Hematopoietic multipotent progenitor cell (in vitro differentiated cells): ENCODE data around the gene VEGFB. TPM values are rescaled to one million over a fixed set of nuclear protein-coding genes. Genes with fewer than 3 reads are reported as not detected.

ENCODE experiments used
- DNase-seq, 3 donors: peaks; one replicate each; pipeline ENCODE4 v3.0.0-alpha.2; 2011 to 2015; ENCODE audit warnings: low read depth in 2 of 3, low spot score in 2 of 3
- total RNA-seq: library from RNA; depleted of rRNA; stranded (reverse); fragments of >200 nt; gene quantifications from one replicate; pipeline ENCODE4 v1.2.3, GENCODE V29; 2012

Gene VEGFB
- total RNA-seq, 1 donor, result 15.9 TPM

GRCh38 chr11:64230171-64230984, 4.0 kb upstream of the VEGFB start, which contains the start of gene DNAJC4:
DNAJC4 (plus strand) TSS chr11:64230548; CDS start chr11:64230855, 307 bp downstream.
- DNase-seq, result peak in 2 of 3 donors; percentile 89 to 95

DNA sequence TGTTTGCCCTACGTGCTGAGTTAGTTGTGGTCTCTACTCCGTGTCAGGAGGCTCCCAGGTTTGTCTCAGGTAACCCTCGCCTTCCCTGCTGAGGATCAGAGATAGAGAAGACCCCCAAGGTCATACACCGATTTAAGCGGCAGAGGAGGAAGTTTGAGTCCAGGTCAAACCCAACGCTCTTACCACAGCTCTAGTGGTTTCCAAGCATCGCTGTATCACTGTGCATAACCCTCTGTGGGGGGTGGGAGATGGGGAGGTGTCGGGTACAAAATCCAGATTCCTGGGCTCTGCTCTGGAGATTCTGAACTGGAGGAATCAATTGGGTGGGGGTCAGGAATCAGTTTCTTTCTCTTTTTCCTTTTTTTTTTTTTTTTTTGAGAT, 3.4 kb upstream of the VEGFB start:
- DNase-seq, result peak in 1 of 3 donors; percentile 71

- DNase-seq, result no peak
Observed at GRCh38 chr11:64231546-64231945, 2.8 kb upstream of the VEGFB start.

DNA sequence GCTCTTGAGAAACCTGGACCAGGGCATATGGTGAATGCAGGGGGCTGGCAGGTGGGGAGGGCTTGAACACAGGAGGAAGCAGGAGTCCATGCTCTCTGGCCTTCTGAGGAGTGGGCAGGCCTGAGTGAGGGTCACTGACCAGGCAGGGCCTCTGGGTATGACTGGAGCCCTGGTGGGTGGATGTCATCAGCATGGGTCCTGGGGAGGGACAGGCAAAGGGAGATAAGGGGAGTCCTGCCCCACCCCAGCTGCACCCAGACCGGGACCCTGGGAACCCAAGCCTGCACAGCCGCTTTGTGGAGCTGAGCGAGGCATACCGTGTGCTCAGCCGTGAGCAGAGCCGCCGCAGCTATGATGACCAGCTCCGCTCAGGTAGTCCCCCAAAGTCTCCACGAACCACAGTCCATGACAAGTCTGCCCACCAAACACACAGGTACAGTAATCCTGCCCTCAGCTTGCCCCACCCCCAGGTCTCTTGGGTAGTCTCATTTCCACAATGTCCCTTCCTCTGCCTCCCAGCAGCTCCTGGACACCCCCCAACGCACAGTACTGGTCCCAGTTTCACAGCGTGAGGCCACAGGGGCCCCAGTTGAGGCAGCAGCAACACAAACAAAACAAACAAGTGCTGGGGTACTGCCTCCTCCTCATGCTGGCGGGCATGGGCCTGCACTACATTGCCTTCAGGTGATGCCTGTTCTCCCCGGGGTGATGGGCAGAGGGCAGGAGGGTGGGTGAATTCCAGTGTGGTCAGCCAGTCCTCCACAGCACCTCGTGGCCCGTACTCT, 2.0 kb upstream of the VEGFB start:
- no peak for DNase-seq

GRCh38 chr11:64232967-64233315, 1.4 kb upstream of the VEGFB start:
- no peak for DNase-seq

- DNase-seq, result peak in 2 of 3 donors; percentile 55 to 63
Observed at GRCh38 chr11:64234647-64235379, 429 bp downstream of the VEGFB start.

DNA sequence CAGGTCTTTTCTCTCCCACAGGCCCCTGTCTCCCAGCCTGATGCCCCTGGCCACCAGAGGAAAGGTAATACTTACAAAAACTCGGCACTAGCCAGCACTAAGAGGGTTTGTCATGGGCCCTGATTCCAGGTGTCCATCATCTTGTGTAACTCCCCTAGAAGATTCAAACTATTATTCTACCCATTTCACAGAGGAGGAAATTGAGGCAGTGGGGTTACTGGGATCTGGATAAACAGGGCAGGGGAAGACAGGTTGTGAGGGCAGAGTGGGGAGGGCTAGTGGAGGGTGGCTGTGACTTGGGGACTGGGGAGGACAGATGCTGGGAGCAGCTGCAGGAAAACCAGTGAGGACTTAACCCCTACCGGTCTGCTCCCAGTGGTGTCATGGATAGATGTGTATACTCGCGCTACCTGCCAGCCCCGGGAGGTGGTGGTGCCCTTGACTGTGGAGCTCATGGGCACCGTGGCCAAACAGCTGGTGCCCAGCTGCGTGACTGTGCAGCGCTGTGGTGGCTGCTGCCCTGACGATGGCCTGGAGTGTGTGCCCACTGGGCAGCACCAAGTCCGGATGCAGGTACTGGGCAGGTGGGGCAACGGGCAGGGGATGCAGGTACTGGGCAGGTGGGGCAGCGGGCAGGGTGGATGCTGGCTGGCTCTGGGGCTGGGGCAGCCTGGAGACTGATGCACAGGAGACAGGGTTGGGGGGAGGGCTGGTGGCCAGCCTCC, 1.2 kb downstream of the VEGFB start:
- DNase-seq, result no peak

DNA sequence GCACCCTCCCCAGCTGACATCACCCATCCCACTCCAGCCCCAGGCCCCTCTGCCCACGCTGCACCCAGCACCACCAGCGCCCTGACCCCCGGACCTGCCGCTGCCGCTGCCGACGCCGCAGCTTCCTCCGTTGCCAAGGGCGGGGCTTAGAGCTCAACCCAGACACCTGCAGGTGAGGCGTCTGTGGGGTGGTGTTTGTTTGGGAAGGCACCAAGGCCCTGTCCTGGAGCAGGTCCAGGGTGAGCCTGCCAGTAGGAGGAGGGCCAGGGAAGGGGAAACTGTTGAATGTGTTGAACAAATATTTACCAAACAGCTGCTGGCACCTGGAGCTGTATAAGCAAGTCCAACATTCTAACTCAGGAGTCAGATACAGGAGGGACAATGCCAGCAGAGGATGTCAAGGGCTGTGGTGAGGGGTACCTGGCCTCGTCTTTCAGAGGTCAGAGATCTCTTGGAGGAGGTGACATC, 3.1 kb downstream of the VEGFB start:
- no peak for DNase-seq

DNA sequence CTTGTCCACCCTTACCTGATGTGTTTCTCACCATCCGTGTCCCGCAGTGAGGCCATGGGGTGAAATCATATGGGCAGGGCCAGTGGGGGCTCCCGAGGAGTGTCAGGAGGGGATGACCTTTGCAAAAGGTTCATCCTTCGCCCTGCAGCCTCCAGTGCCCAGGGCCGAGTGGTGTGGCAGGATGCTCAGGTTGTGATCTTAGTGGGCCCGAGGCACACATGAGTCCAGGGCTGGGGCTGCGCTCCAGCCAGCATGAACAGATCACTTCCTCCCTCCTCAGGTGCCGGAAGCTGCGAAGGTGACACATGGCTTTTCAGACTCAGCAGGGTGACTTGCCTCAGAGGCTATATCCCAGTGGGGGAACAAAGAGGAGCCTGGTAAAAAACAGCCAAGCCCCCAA, 3.7 kb downstream of the VEGFB start:
- DNase-seq, result no peak

- DNase-seq, result no peak
Observed at GRCh38 chr11:64238999-64239398, 4.6 kb downstream of the VEGFB start.

DNA sequence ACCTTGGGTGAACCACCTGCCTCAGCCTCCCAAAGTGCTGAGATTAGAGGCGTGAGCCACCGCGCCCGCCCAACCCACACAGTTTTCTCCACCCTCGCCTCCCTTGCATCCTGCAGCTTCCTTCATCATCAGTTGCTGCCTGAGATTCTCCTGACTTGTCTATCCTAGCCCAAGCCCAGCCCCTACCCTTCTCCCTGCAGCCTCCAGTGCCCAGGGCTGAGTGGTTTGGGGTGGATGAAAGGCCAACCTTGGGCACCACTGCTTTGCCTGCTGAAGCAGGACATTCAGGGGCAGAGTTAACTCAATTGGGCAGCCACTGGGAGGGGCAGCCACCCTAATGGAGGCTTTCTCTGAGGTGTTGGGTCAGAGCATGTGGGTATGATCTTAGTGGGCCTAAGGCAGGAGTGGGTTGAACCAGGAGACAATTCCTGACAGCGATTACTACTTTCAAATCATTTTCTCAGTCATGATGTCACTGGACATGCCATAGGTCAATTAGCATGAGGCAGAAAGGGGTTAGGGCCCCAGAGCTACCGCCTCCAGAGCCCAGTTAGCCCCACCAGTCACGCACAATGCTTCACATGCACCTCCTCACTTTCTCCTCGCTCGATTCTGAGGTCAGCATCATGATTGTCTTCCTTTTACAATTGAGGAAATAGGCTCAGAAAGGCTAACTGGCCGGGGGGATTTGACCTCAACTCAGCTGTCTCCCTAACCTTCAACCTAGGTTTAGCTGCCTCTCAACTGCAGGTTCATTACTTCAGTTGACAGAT, 5.5 kb downstream of the VEGFB start:
- DNase-seq, result peak in 2 of 3 donors; percentile 38 to 52

DNA sequence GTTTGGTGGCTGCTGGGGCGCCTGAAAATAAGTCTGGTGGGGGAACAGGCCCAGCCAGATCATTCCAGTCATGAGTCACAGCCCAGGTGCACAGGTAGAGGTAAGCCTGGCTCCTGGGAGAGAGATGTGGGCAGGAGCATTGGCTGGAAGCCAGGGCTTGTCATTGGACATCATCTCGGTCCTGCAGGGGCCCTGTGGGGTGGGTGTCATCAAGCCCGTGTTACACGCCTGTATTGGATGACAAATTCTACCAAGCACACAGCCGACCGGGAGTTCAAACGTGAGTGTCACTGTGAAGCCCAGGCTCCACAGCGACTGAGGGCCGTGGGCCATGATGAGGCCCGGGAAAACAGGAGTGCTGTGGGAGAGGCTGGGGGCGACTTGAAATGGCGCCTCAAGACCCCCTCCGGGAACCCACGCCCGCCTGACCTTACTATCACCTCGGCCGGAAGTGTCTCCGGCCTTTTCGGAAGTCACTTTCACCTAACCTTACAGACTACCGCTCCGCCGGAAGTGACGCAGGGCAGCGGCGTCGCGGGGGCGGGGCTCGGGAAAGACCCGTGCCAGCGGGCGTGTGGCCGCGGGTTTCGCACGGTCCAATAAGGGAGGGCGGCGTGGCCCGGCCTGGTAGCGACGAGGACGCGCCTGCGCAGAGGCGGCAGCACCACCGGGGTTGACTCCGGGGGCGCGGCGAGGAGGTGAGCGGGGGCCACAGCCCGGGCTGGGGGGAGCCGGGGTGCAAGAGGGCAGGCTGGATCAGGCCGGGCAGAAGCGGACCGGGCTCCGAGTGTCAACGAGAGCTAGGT, 6.3 kb downstream of the VEGFB start, which contains the start of gene FKBP2:
Gene FKBP2, plus strand, starts transcription at position 661 of the 806 bp plus-strand sequence. CDS start 1,293 bp downstream, outside the sequence.
- DNase-seq, result peak; percentile 97 to 98 (median 98)

DNA sequence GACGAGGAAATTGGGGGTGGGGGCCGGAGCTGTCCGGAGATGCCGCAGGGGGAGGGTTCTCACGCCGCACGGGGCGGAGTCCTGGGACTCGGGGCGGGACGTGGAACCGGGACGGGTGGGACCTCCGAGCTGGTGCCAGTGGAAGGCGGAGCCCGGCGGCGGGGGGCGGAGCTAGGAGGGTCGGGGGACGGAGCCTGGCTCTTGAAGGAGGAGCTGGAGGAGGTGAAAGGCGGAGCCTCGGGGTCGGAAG, 6.8 kb downstream of the VEGFB start:
- peak in 1 of 3 donors; percentile 97 for DNase-seq

DNA sequence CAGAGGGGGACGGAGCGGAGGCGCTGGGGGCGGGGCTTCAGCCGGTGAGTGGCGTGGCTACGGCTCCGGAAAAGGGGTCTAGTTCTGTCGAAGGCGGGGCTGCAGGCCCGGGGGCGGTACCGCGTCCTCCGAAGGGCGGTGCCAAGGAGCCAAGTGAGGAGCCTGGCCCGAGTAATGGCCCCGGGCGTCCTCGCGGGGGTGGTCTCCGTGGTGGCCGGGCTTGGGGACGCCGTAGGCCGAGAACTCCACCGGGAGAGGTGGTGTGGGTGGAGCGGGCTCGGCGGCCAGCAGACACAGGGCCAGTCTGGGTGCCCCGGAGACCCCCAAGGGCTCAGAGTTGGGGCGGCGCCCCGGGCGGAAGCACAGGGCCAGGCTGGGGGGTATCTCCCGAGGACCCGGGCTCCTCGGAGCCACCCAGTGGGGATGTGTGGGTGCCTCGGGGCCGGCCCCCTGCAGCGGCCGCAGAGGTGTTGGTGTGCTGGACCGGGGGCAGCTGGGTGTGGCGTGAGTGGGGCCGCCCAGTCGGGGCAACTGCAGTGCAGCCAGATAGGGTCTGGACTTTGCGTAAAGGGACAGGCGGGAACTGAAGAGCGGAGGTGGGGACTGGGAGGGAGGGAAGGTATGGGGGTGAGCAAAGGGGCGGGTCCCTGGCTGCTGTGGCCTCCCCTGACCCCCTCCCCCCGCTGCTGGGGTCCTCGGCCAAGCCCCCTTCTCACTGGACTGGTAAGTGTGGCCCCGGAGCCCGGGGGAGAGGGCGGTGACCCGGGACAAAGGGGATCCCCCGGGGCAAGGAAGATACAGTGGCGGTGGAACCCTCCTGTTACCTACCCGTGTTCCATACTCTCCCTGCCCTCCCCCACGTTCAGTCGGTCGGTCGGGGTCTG, 7.3 kb downstream of the VEGFB start:
- peak in 2 of 3 donors; percentile 99 for DNase-seq

GRCh38 chr11:64243236-64243854, 9.0 kb downstream of the VEGFB start:
- DNase-seq, result no peak

DNA sequence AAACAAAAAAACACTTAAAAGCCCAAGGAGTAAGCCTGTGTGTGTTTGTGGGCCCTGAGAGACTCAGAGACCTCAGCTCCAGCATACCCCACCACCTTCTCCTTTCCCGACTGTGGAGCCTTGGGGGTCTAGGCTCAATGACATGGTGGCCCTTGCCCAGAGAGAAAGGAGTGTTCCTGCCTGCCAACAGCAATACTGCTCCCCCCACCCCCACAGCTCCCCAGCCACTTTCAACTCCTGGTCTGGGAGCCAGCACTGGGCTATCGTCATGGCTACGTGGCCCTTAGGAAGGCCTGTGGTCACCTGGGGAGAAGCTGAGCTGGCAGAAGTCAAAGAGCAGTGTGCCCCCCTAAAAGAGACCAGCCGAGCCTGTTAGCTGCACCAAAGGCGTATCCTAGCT, 9.7 kb downstream of the VEGFB start:
- no peak for DNase-seq

DNA sequence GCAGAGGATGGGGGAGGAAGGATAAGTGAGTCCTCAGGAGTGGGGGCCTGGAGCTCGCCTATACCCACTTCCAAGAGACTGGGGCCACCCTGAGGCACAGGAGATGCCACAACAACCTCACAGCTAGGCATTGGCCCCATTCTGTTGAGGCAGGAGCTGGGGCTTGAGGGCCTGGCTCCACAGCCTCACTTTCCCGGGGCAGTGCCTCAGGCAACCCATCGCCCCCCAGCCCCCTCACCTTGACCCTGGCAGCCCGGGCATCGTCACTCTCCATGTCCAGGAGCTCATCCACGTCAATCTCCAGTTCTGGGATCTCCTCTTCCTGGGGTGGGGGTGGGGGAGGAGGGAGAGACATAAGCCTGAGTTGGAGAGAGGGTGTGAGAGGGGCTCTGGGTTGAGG, 10.6 kb downstream of the VEGFB start:
- no peak for DNase-seq

DNA sequence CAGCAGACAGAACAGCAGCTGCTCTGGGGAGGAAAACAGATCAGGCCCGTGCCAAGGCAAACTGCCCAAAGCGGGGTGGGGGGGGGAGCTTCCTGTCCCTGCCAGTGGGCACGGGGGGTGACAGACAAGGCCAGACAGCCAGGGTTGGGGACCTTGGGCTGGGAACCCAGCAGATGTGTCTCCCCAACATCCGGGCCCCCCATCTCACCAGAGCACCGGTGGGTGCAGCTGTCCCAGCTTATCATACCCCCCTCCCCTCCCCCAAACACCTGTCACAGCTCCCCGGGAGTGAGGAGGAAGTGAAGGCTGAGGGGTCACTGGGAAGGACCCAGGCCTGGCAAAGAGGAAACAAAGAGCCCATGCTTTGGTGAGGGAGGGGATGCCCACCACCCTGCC, 11.0 kb downstream of the VEGFB start:
- DNase-seq, result peak in 2 of 3 donors; percentile 62 to 70
